Loucy (cell line): Measurements from ENCODE around the gene ZNF536.

Source experiments
- H2AFZ ChIP-seq: fragments of 200-600 bp; sonication (generic); 2 replicates; pipeline ENCODE4 v1.6.0; 2016; ENCODE audit warnings: antibody characterized with exemption, mild to moderate bottlenecking, low read length, moderate library complexity
- H3F3A ChIP-seq: fragments of 200-600 bp; 2 replicates; pipeline ENCODE4 v1.6.0; 2016; ENCODE audit warnings: antibody characterized with exemption, low read depth, mild to moderate bottlenecking
- H3K27me3 ChIP-seq: fragments of 200-600 bp; sonication (generic); 2 replicates; pipeline ENCODE4 v1.6.1; 2014; ENCODE audit warnings: low read length, mild to moderate bottlenecking; ENCODE audit not compliant: insufficient read depth, poor library complexity, severe bottlenecking
- H3K36me3 ChIP-seq: fragments of 200-600 bp; sonication (generic); 2 replicates; pipeline ENCODE4 v1.6.1; 2016; ENCODE audit warnings: low read length; ENCODE audit not compliant: insufficient read depth
- H3K4me1 ChIP-seq: fragments of 200-600 bp; sonication (generic); 2 replicates; pipeline ENCODE4 v1.5.1; 2014; ENCODE audit warnings: low read length, mild to moderate bottlenecking; ENCODE audit not compliant: insufficient read depth, poor library complexity, severe bottlenecking
- H3K4me2 ChIP-seq: fragments of 200-600 bp; sonication (generic); 2 replicates; pipeline ENCODE4 v1.6.0; 2014; ENCODE audit warnings: antibody characterized with exemption, low read length, low read depth, mild to moderate bottlenecking; ENCODE audit not compliant: poor library complexity, severe bottlenecking
- H3K4me3 ChIP-seq: fragments of 200-600 bp; sonication (generic); 2 replicates; pipeline ENCODE4 v1.5.1; 2014; ENCODE audit warnings: low read length, mild to moderate bottlenecking, mixed read lengths; ENCODE audit not compliant: poor library complexity, severe bottlenecking
- H3K79me2 ChIP-seq: fragments of 200-600 bp; sonication (generic); 2 replicates; pipeline ENCODE4 v1.6.1; 2014; ENCODE audit warnings: low read length; ENCODE audit not compliant: insufficient read depth
- H3K9ac ChIP-seq: fragments of 200-600 bp; sonication (generic); 2 replicates; pipeline ENCODE4 v1.6.0; 2014; ENCODE audit warnings: mild to moderate bottlenecking, low read depth, low read length, moderate library complexity; ENCODE audit not compliant: poor library complexity, severe bottlenecking
- H3K9me2 ChIP-seq: fragments of 200-600 bp; sonication (generic); replicated peaks from 2 replicates; pipeline ENCODE4 v1.6.1; 2016; ENCODE audit warnings: low read depth, low read length, mixed read lengths
- H3K9me3 ChIP-seq: fragments of 200-600 bp; sonication (generic); 2 replicates; pipeline ENCODE4 v1.6.1; 2014; ENCODE audit warnings: mild to moderate bottlenecking, antibody characterized with exemption, low read length, low read depth; ENCODE audit not compliant: insufficient read depth
- H4K20me1 ChIP-seq: fragments of 200-600 bp; sonication (generic); 2 replicates; pipeline ENCODE4 v1.6.0; 2014; ENCODE audit warnings: antibody characterized with exemption, low read length, mild to moderate bottlenecking; ENCODE audit not compliant: insufficient read depth, poor library complexity, severe bottlenecking
- CTCF ChIP-seq: fragments of 200-600 bp; sonication (generic); conservative IDR thresholded peaks from 2 replicates; pipeline ENCODE4 v1.5.1; 2014; ENCODE audit warnings: mild to moderate bottlenecking, antibody characterized with exemption, low read length
- EZH2phosphoT487 ChIP-seq: fragments of 200-600 bp; IDR thresholded peaks from 2 replicates; pipeline ENCODE4 v1.6.1; 2018; ENCODE audit warnings: antibody characterized with exemption, mild to moderate bottlenecking, moderate library complexity, borderline replicate concordance

ZNF536 gene

GRCh38 chr19:30530751-30531150, 158.6 kb downstream of the ZNF536 start:
- Histone ChIP-seq H3K9ac (no peak overlapping the region), H3K79me2 (no peaks in the 10 kb centered on the region), H3K4me1 (no peaks in the 10 kb centered on the region), H3F3A (no peaks in the 10 kb centered on the region), H4K20me1 (no peaks in the 10 kb centered on the region), H2AFZ (no peak overlapping the region), H3K4me2 (no peak overlapping the region), H3K9me2 (no peaks in the 10 kb centered on the region), H3K4me3 (no peak overlapping the region), H3K36me3 (no peaks in the 10 kb centered on the region), H3K9me3 (peaks cover 4% of the 10 kb centered on the region; the same call in 1 of the 2 replicates), H3K27me3 (no peaks in the 10 kb centered on the region)
- TF ChIP-seq CTCF: no peak
- TF ChIP-seq EZH2phosphoT487: no peak

- H3K36me3 ChIP-seq: no peaks in the 10 kb centered on the region
- TF ChIP-seq EZH2phosphoT487 (no peak), CTCF (no peak)
- H3K9me3 ChIP-seq: peaks cover 4% of the 10 kb centered on the region; the same call in 1 of the 2 replicates
- no peaks in the 10 kb centered on the region for H3K27me3 ChIP-seq
- no peak overlapping the region for H3K4me2 ChIP-seq
- H3F3A ChIP-seq: no peaks in the 10 kb centered on the region
- no peak overlapping the region for H3K4me3 ChIP-seq
- H3K9ac ChIP-seq: no peak overlapping the region
- H3K4me1 ChIP-seq: no peaks in the 10 kb centered on the region
- no peaks in the 10 kb centered on the region for H3K79me2 ChIP-seq
- no peak overlapping the region for H2AFZ ChIP-seq
- no peaks in the 10 kb centered on the region for H3K9me2 ChIP-seq
- no peaks in the 10 kb centered on the region for H4K20me1 ChIP-seq
Measured at GRCh38 chr19:30535011-30535410, 162.8 kb downstream of the ZNF536 start.

GRCh38 chr19:30536975-30537374, 164.8 kb downstream of the ZNF536 start:
- no peaks in the 10 kb centered on the region for H3K4me1 ChIP-seq
- H3K79me2 ChIP-seq: no peaks in the 10 kb centered on the region
- H3K4me2 ChIP-seq: no peak overlapping the region
- no peak overlapping the region for H3K4me3 ChIP-seq
- H3K9me2 ChIP-seq: no peaks in the 10 kb centered on the region
- H3F3A ChIP-seq: no peaks in the 10 kb centered on the region
- H3K9me3 ChIP-seq: peaks cover 4% of the 10 kb centered on the region; the same call in 1 of the 2 replicates
- no peaks in the 10 kb centered on the region for H3K27me3 ChIP-seq
- TF ChIP-seq CTCF (no peak), EZH2phosphoT487 (no peak)
- no peak overlapping the region for H3K9ac ChIP-seq
- H2AFZ ChIP-seq: no peak overlapping the region
- H4K20me1 ChIP-seq: no peaks in the 10 kb centered on the region
- H3K36me3 ChIP-seq: no peaks in the 10 kb centered on the region
